Uterus (tissue), 4 donors: ENCODE data around the gene ANP32A. TPM values are rescaled to one million over a fixed set of nuclear protein-coding genes. Genes with fewer than 3 reads are reported as not detected.

Experiments used
- DNase-seq, 2 donors: peaks; one replicate each; pipeline ENCODE4 v3.0.0-alpha.2; 2019 to 2020
- H3K27ac ChIP-seq, 2 donors: fragments of 200-600 bp; sonication (generic); 1 replicate in 1 of 2; 2 replicates in 1 of 2; pipeline ENCODE4 v1.5.1; 2016 to 2018
- H3K27me3 ChIP-seq, 2 donors: fragments of 200-600 bp; sonication (generic); one replicate each; pipeline ENCODE4 v1.5.1; 2018 to 2019; ENCODE audit warnings: control low read depth in 1 of 2
- H3K36me3 ChIP-seq, 2 donors: fragments of 200-600 bp; sonication (generic); one replicate each; pipeline ENCODE4 v1.5.1; 2019; ENCODE audit warnings: control low read depth in 1 of 2
- H3K4me1 ChIP-seq, 2 donors: fragments of 200-600 bp; sonication (generic); one replicate each; pipeline ENCODE4 v1.5.1; 2018 to 2019; ENCODE audit warnings: control low read depth in 1 of 2
- H3K4me3 ChIP-seq, 2 donors: fragments of 200-600 bp; sonication (generic); 1 replicate in 1 of 2; 2 replicates in 1 of 2; pipeline ENCODE4 v1.5.1; 2018 to 2019; ENCODE audit warnings: mild to moderate bottlenecking in 1 of 2
- H3K9me3 ChIP-seq, 2 donors: fragments of 200-600 bp; sonication (generic); one replicate each; pipeline ENCODE4 v1.5.1; 2019; ENCODE audit warnings: control low read depth in 1 of 2
- CTCF ChIP-seq, 4 experiments: fragments of 200-600 bp in 2 of 4; fragments of 450-650 bp in 2 of 4; sonication (generic) in 2 of 4; IDR thresholded peaks; one replicate each; pipeline ENCODE4 v1.5.1; 2016 to 2019; ENCODE audit warnings: antibody characterized with exemption in 4 of 4, mild to moderate bottlenecking in 2 of 4, moderate library complexity in 1 of 4
- POLR2A ChIP-seq, 2 donors: fragments of 450-650 bp; IDR thresholded peaks; one replicate each; pipeline ENCODE4 v1.6.1; 2016; ENCODE audit warnings: antibody characterized with exemption in 2 of 2, mild to moderate bottlenecking in 1 of 2, moderate library complexity in 1 of 2
- intact Hi-C: fragments of 100-400 bp; cut with DNase I; formaldehyde crosslinking; loops from one replicate; pipeline ENCODE4 v1.15.1; 2023; ENCODE audit warnings: low total_unique reads
- total RNA-seq, 4 donors: library from RNA; depleted of rRNA in 3 of 4; stranded (reverse); fragments of >200 nt in 3 of 4; gene quantifications; one replicate each; pipeline versions ENCODE4 v1.1.0 to v1.2.4, GENCODE V29; 2014 to 2023
- donor health status: DM: yes; HTN: yes; CAD: no.

Gene ANP32A
- total RNA-seq, 4 donors from 2014 or later, result 32.1 to 117 (median 105) TPM

DNA sequence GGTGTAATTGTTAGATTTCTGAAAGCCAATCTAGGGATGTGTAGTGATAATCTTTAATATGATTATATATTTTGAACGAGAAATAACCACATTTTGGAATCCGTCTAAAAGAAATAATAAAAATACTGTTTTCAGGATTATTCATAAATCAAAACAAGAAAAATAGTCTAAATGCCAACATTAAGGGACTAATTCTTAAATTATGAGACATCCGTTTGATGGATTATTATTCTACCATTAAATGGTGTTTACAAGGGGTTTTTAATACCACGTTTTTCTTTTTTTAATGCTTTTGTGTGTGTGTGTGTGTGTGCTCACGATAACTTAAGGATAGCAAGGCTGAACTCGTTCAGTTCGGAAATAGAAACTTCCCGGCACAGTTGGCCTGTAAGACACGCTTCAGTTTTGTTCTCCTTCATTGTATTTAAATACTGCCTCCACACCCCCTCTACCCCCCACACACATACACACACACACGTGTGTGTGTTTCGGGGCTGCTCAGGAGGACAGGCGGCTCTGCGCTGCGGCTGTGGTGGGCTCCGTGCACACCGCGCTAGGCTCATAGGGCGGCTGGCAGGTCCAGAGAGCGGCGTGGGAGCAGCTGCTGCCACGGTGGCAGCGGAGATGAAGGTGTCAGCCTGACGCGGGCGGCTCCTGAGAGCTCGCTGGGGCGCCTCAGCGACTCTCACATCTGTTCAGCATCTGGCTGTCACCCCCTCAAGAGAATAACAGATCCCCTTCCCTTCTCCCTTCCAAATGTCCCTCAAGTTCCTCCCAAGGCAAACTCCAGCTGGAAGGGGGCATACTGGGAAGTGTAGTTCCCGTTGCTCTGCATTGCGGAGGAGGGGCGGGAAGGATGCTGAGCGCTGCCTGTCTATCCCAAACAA is 23.0 kb upstream of the ANP32A start:
- intact Hi-C loops, result no loop called here
- peaks cover 0 to 4% of the 10 kb centered on the region in 2 donors for H3K4me1 ChIP-seq
- TF ChIP-seq CTCF (IDR thresholded peaks at IDR 0.05) (no peak), POLR2A (IDR thresholded peaks at IDR 0.05) (no peak)
- H3K27me3 ChIP-seq, result peaks cover 0 to 47% of the 10 kb centered on the region in 2 donors
- DNase-seq, result no peak
- H3K36me3 ChIP-seq, result no peaks in the 10 kb centered on the region
- no peaks in the 10 kb centered on the region for H3K9me3 ChIP-seq
- no peak overlapping the region for H3K27ac ChIP-seq
- peak overlapping the region in 1 of 2 donors; percentile 22 for H3K4me3 ChIP-seq

DNA sequence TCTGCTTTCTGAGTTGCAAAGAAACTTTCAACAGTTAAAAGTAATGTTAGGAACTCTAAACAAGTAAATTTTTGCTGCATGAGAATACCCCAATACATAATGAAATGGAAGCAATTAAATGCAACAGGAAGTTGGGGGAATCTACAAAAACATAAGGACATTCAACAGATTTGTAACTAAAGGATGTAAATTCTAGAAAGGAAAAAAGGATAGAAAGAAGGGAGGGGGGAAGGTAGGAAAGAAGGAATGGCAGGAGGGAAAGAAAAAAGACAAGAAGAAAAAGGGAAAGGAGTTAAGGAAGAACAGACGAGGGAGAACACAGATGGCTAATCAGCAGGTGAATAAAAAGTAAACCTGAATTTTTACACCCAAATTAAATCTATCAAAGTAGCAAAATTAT is 22.3 kb upstream of the ANP32A start:
- Histone ChIP-seq H3K4me3 (no peak overlapping the region), H3K36me3 (no peaks in the 10 kb centered on the region), H3K9me3 (peaks cover 0 to under 1% of the 10 kb centered on the region in 2 donors), H3K4me1 (peaks cover 0 to 4% of the 10 kb centered on the region in 2 donors), H3K27me3 (peaks cover 0 to 47% of the 10 kb centered on the region in 2 donors), H3K27ac (no peak overlapping the region)
- TF ChIP-seq CTCF (IDR thresholded peaks at IDR 0.05), result no peak
- TF ChIP-seq POLR2A (IDR thresholded peaks at IDR 0.05), result no peak
- no peak for DNase-seq
- intact Hi-C loops, result no loop called here

GRCh38 chr15:68834346-68834745 is 13.7 kb upstream of the ANP32A start:
- DNase-seq, result no peak
- Histone ChIP-seq H3K4me1 (no peaks in the 10 kb centered on the region), H3K36me3 (no peaks in the 10 kb centered on the region), H3K9me3 (peaks cover 0 to 14% of the 10 kb centered on the region in 2 donors), H3K27ac (no peak overlapping the region), H3K4me3 (no peak overlapping the region), H3K27me3 (no peaks in the 10 kb centered on the region)
- intact Hi-C loops, result no loop called here
- TF ChIP-seq CTCF (IDR thresholded peaks at IDR 0.05) (no peak), POLR2A (IDR thresholded peaks at IDR 0.05) (no peak)

DNA sequence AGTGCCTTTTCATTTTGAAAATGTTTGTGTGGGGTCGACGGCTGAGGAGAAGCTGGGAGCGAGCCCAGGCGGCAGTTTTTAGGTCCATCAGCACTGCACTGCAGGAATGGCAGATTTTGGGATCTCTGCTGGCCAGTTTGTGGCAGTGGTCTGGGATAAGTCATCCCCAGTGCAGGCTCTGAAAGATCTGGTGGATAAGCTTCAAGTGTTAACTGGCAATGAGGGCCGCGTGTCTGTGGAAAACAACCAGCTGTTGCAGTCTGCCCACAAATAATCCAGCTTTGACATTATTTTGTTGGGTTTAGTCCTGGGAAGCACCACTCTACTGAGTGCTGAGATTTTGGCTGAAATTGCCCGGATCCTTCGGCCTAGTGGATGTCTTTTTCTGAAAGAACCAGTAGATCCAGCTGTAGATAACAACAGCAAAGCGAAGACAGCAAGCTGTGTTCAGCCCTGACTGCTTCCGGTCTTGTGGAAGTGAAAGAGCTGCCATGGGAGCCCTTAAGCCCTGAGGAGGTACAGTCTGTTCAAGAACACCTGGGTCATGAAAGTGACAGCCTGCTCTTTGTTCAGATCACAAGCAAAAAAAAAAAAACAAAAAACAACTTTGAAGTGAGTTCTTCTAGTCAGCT is 13.1 kb upstream of the ANP32A start:
- Histone ChIP-seq H3K4me3 (no peak overlapping the region), H3K4me1 (no peaks in the 10 kb centered on the region), H3K27ac (no peak overlapping the region), H3K36me3 (no peaks in the 10 kb centered on the region), H3K27me3 (no peaks in the 10 kb centered on the region), H3K9me3 (peaks cover 0 to 14% of the 10 kb centered on the region in 2 donors)
- no peak for DNase-seq
- intact Hi-C loops, result no loop called here
- no peak for TF ChIP-seq POLR2A (IDR thresholded peaks at IDR 0.05)
- no peak for TF ChIP-seq CTCF (IDR thresholded peaks at IDR 0.05)
